ENCODE results near the gene CMIP. TPM values are rescaled to one million over a fixed set of nuclear protein-coding genes. Genes with fewer than 3 reads are reported as not detected.
A peak's percentile ranks its signal among the peaks of the same experiment; 100 is the strongest.

The CMIP gene
- total and polyA plus RNA-seq, 3 experiments from 2014 or later = 1.0 to 24.4 (median 23.6) TPM

DNA sequence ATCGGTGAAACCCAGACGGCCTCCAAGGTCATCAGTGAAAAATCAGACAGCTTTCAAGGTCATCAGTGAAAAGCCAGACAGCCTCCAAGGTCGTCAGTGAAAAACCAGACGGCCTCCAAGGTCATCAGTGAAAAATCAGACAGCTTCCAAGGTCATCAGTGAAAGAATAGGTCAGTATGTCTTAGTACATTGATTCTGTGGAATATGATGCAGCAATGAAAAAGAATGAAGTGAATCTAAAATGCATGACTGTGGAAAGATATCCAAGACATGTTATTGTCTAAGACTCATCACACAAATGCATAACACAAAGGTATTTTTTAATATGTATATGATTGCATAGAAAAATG, 72.5 kb downstream of the CMIP start:
- peak overlapping the region in 5 of 8 donors; percentile 63 to 93 (median 79) for H3K27ac Mint-ChIP-seq
- DNase-seq = no peak
- CTCF ChIA-PET = no interaction called here
- Histone ChIP-seq H3K4me3 (ENCODE audit: low read length) (no peak overlapping the region), H3K4me1 (ENCODE audit: insufficient read depth, low read length) (peaks cover 40% of the 10 kb centered on the region), H3K27ac (ENCODE audit: low read depth, low read length) (no peak overlapping the region), H3K27me3 (ENCODE audit: insufficient read depth, low read length, poor library complexity, severe bottlenecking) (no peaks in the 10 kb centered on the region), H3K9me3 (ENCODE audit: low read length) (no peaks in the 10 kb centered on the region), H3K36me3 (ENCODE audit: insufficient read depth, low read length) (no peaks in the 10 kb centered on the region)
- peaks cover 46 to 53% (median 47%) of the 10 kb centered on the region in 3 donors for H3K4me1 Mint-ChIP-seq
- peaks cover 0 to 5% of the 10 kb centered on the region in 2 donors for H3K27me3 Mint-ChIP-seq
- POLR2A ChIA-PET = no interaction called here
- no peak overlapping the region for H3K4me3 Mint-ChIP-seq
- H3K9me3 Mint-ChIP-seq = peaks cover 0 to 6% (median 0%) of the 10 kb centered on the region in 5 donors
- peaks cover 0 to 18% (median 0%) of the 10 kb centered on the region in 3 donors for H3K36me3 Mint-ChIP-seq

DNA sequence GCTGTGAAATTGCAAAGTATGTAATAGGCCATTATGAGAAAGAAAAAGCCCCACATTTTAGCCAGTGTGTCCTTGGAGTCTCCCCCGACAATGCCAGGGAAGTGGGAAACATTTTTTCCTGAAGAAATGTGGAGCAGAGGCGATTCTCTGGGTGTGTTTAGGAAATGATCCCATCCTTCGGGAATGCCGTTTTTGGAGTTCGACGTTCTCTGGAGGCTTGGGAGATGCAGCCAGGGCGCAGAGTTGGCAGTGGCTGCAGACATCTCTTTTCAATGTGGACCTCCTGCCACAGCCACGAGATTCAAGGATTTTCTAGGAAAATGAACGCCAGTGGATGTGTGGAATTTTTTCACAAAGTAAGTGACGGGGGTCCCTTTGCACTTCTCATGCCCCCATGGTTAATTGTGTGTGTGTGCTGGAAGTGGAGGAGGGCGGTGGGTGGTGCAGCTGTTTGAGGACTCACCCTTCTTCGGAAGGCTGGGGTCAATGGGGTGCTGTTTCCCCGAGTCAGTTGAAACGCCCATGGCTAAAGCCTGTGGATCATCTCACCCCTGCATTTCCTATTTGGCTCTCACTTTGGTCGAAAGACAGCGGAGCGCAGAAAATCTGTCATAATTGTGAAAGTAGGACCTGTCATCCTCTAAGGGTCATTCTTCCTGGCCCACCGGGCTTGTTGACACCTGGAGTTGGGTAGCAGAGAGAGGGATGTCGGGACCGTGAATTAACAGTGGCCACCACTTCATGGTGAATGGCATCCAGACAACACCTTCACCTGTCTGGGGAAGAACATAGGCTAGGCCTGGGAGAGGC, 73.2 kb downstream of the CMIP start:
- CTCF ChIA-PET = no interaction called here
- peaks cover 51 to 56% (median 52%) of the 10 kb centered on the region in 3 donors for H3K4me1 Mint-ChIP-seq
- no peaks in the 10 kb centered on the region for H3K36me3 ChIP-seq (ENCODE audit: insufficient read depth, low read length)
- peaks cover 0 to 6% (median 0%) of the 10 kb centered on the region in 5 donors for H3K9me3 Mint-ChIP-seq
- H3K27me3 ChIP-seq (ENCODE audit: insufficient read depth, low read length, poor library complexity, severe bottlenecking) = no peaks in the 10 kb centered on the region
- peak overlapping the region in 7 of 8 donors; percentile 46 to 93 (median 79) for H3K27ac Mint-ChIP-seq
- H3K36me3 Mint-ChIP-seq = peaks cover 0 to 18% (median 0%) of the 10 kb centered on the region in 3 donors
- peaks cover 46% of the 10 kb centered on the region for H3K4me1 ChIP-seq (ENCODE audit: insufficient read depth, low read length)
- DNase-seq = no peak
- POLR2A ChIA-PET = no interaction called here
- no peaks in the 10 kb centered on the region for H3K9me3 ChIP-seq (ENCODE audit: low read length)
- no peak overlapping the region for H3K4me3 Mint-ChIP-seq
- no peak overlapping the region for H3K27ac ChIP-seq (ENCODE audit: low read depth, low read length)
- no peak overlapping the region for H3K4me3 ChIP-seq (ENCODE audit: low read length)
- H3K27me3 Mint-ChIP-seq = peaks cover 0 to 6% of the 10 kb centered on the region in 2 donors

DNA sequence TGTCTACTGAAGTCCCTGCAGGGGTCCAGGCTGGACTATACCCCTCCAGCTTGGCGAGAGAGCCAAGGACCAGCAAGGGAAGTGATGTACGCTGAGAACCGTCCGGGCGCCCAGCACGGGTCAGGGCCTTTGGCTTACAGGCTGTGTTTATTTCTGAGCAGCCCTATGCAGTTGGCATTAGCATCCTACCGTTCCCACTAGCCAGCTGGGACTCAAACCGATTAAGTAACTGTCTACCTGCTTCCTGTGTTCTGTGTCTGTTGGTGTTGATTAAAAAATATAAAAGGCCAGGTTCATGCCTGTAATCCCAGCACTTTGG, 73.8 kb downstream of the CMIP start:
- Histone ChIP-seq H3K4me3 (ENCODE audit: low read length) (no peak overlapping the region), H3K36me3 (ENCODE audit: insufficient read depth, low read length) (no peaks in the 10 kb centered on the region), H3K27ac (ENCODE audit: low read depth, low read length) (no peak overlapping the region), H3K27me3 (ENCODE audit: insufficient read depth, low read length, poor library complexity, severe bottlenecking) (no peaks in the 10 kb centered on the region), H3K4me1 (ENCODE audit: insufficient read depth, low read length) (peaks cover 48% of the 10 kb centered on the region), H3K9me3 (ENCODE audit: low read length) (no peaks in the 10 kb centered on the region)
- DNase-seq = no peak
- peak overlapping the region in 7 of 8 donors; percentile 46 to 99 (median 79) for H3K27ac Mint-ChIP-seq
- ChIA-PET POLR2A (no interaction called here), CTCF (no interaction called here)
- peaks cover 0 to 4% (median 0%) of the 10 kb centered on the region in 5 donors for H3K9me3 Mint-ChIP-seq
- peaks cover 0 to 22% (median 0%) of the 10 kb centered on the region in 3 donors for H3K36me3 Mint-ChIP-seq
- no peak overlapping the region for H3K4me3 Mint-ChIP-seq
- H3K4me1 Mint-ChIP-seq = peaks cover 53 to 56% (median 53%) of the 10 kb centered on the region in 3 donors
- H3K27me3 Mint-ChIP-seq = peaks cover 0 to 6% of the 10 kb centered on the region in 2 donors

DNA sequence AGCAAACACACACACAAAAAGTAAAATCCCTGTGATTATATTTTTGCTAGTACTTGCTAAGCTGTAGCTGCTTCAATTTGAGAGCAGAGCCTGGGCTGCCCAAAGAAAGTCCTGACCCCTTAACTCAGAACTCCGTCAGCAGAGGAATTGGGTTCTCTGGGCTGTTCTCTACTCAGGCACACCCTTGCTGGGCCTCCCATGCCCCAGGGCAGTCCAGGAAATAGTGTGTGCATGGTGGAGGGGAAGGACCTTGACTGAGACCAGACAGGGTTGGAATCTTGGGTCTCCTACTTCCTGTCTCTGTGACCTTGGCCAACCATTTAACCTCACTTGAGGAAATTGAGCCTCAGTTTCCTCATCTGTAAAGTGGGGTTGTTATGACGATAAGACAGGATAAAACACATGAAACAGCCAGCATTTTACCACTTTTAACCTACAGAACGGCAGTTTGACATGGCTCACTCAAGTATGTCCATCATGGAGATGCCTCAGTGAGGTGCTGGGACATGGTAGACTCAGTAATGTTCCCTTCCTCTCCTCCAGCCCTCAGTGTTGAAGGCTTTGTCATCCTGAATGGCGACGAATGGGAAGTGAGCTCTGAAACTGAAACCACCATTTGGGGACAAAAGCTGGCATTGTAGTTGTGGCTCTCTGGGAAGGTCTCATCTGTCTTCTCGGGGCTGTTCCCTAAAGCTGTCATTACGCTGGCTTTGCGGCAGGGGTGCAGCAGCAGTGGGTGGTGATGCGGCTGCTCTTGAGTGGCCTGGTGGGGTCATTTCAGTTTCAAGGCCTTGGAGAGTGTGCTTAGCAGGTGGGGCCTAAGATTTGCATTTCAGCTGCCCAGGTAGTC, 74.9 kb downstream of the CMIP start:
- H3K4me1 ChIP-seq (ENCODE audit: insufficient read depth, low read length) = peaks cover 47% of the 10 kb centered on the region
- Mint-ChIP-seq H3K4me3 (peak overlapping the region in 3 of 7 donors; percentile 5 to 74 (median 23)), H3K9me3 (peaks cover 0 to 4% (median 0%) of the 10 kb centered on the region in 5 donors), H3K4me1 (peaks cover 52 to 56% (median 54%) of the 10 kb centered on the region in 3 donors), H3K27ac (peak overlapping the region; percentile 95 to 100 (median 99)), H3K36me3 (peaks cover 0 to 24% (median 0%) of the 10 kb centered on the region in 3 donors), H3K27me3 (peaks cover 0 to 6% of the 10 kb centered on the region in 2 donors)
- ChIA-PET CTCF (no interaction called here), POLR2A (no interaction called here)
- H3K9me3 ChIP-seq (ENCODE audit: low read length) = no peaks in the 10 kb centered on the region
- H3K36me3 ChIP-seq (ENCODE audit: insufficient read depth, low read length) = no peaks in the 10 kb centered on the region
- no peak overlapping the region for H3K4me3 ChIP-seq (ENCODE audit: low read length)
- DNase-seq = no peak
- peak overlapping the region; percentile 91 for H3K27ac ChIP-seq (ENCODE audit: low read depth, low read length)
- no peaks in the 10 kb centered on the region for H3K27me3 ChIP-seq (ENCODE audit: insufficient read depth, low read length, poor library complexity, severe bottlenecking)

DNA sequence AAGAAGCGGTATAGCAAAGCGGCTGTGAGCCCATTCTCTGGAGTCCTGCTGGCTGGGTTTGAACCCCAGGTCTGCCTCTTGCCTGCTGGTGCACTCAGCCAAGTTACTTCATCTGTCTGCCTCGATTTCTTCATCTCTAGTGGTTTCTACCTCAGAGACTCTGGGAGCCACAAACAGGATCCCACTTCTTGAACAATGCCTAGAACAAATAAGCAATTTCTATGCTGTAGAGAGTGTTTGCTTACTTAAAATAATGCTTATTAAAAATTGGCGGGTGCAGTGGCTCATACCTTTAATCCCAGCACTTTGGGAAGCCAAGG, 75.5 kb downstream of the CMIP start:
- Histone ChIP-seq H3K9me3 (ENCODE audit: low read length) (no peaks in the 10 kb centered on the region), H3K4me1 (ENCODE audit: insufficient read depth, low read length) (peaks cover 46% of the 10 kb centered on the region), H3K27me3 (ENCODE audit: insufficient read depth, low read length, poor library complexity, severe bottlenecking) (no peaks in the 10 kb centered on the region), H3K4me3 (ENCODE audit: low read length) (no peak overlapping the region), H3K36me3 (ENCODE audit: insufficient read depth, low read length) (no peaks in the 10 kb centered on the region), H3K27ac (ENCODE audit: low read depth, low read length) (peak overlapping the region; percentile 91)
- H3K9me3 Mint-ChIP-seq = peaks cover 0 to 4% (median 0%) of the 10 kb centered on the region in 5 donors
- no peak for DNase-seq
- peaks cover 52 to 58% (median 57%) of the 10 kb centered on the region in 3 donors for H3K4me1 Mint-ChIP-seq
- H3K36me3 Mint-ChIP-seq = peaks cover 0 to 24% (median 0%) of the 10 kb centered on the region in 3 donors
- ChIA-PET CTCF (no interaction called here), POLR2A (interaction anchor here (0.6 to 1.7 kb wide), 2 partner anchors 74 to 85 kb away, joined by 3 to 4 read pairs; no protein-coding TSS in a partner anchor)
- H3K27ac Mint-ChIP-seq = peak overlapping the region; percentile 95 to 100 (median 99)
- H3K4me3 Mint-ChIP-seq = peak overlapping the region in 3 of 7 donors; percentile 15 to 77 (median 66)
- peaks cover 0 to 6% of the 10 kb centered on the region in 2 donors for H3K27me3 Mint-ChIP-seq

DNA sequence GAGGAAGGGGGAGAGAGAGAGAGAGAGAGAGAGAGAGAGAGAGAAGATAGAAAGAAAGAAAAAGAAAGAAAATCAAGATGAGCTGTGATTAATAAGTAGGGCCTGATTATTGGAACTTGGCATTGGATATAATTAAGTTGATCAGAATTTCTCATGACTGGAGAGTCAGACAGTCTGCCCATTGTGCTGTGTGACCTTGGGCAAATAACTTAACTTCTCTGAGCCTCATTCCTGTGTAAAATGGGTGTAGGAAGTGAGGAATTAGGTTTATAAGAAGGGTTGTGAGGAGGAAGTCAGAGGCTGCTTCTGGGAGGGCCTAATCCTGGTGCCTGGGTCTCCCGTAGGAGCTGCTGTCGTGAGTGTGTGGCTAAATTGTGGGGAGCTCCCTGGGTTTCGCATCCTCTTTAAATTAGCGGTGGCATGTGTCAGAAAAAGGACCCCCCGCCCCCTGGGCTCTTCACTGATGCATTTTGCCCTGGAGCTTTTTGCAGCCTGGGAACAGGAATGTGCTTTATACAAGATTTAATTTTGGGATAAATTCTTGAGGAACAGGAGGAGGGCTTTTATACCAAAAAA, 76.0 kb downstream of the CMIP start:
- Mint-ChIP-seq H3K9me3 (peaks cover 0 to 4% (median 0%) of the 10 kb centered on the region in 5 donors), H3K27me3 (peaks cover 0 to 6% of the 10 kb centered on the region in 2 donors), H3K36me3 (peaks cover 0 to 22% (median 0%) of the 10 kb centered on the region in 3 donors), H3K4me1 (peaks cover 55 to 61% (median 61%) of the 10 kb centered on the region in 3 donors), H3K27ac (peak overlapping the region; percentile 95 to 100 (median 99)), H3K4me3 (peak overlapping the region; percentile 66 to 86 (median 77))
- ChIA-PET CTCF (interaction anchor here (0.6 to 1.3 kb wide), 3 partner anchors 47 to 177 kb away, joined by 3 read pairs; no protein-coding TSS in a partner anchor), POLR2A (interaction anchor here (0.6 to 2.3 kb wide), 4 partner anchors 51 to 96 kb away, joined by 3 to 7 read pairs (median 5); no protein-coding TSS in a partner anchor)
- H3K27ac ChIP-seq (ENCODE audit: low read depth, low read length) = peak overlapping the region; percentile 91
- H3K4me3 ChIP-seq (ENCODE audit: low read length) = no peak overlapping the region
- no peaks in the 10 kb centered on the region for H3K27me3 ChIP-seq (ENCODE audit: insufficient read depth, low read length, poor library complexity, severe bottlenecking)
- H3K4me1 ChIP-seq (ENCODE audit: insufficient read depth, low read length) = peaks cover 51% of the 10 kb centered on the region
- H3K9me3 ChIP-seq (ENCODE audit: low read length) = no peaks in the 10 kb centered on the region
- H3K36me3 ChIP-seq (ENCODE audit: insufficient read depth, low read length) = no peaks in the 10 kb centered on the region
- peak in 2 of 5 donors; percentile 16 to 23 for DNase-seq

DNA sequence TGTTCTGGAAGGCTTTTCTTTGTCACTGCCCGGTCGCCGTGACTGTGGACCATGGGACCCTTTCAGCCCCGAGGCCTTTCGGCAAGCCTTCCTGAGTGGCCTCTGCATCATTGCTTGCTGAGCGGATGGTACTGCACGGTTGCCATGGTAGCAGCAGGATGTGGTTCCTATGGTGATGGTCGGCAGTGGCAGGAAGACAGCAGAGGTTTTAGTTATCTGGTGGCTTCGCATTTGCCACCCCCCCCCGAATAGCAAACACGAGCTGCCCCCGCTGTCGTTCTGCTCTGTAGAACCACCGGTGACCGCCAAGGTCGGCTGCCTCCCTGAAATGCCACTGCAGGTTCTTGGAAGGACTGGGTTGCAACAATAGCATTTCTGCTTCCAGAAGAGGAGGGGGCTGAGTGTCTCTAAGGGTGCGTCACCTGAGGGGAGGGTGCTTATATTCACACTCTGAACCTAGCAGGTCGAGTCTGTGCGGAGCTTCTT, 76.6 kb downstream of the CMIP start:
- Mint-ChIP-seq H3K27ac (peak overlapping the region; percentile 95 to 100 (median 99)), H3K36me3 (peaks cover 0 to 19% (median 0%) of the 10 kb centered on the region in 3 donors), H3K9me3 (peaks cover 0 to 4% (median 0%) of the 10 kb centered on the region in 5 donors), H3K27me3 (peaks cover 0 to 6% of the 10 kb centered on the region in 2 donors), H3K4me3 (peak overlapping the region; percentile 66 to 86 (median 77)), H3K4me1 (peaks cover 60 to 67% (median 66%) of the 10 kb centered on the region in 3 donors)
- H3K4me1 ChIP-seq (ENCODE audit: insufficient read depth, low read length) = peaks cover 57% of the 10 kb centered on the region
- no peak overlapping the region for H3K4me3 ChIP-seq (ENCODE audit: low read length)
- peak; percentile 78 to 95 (median 80) for DNase-seq
- H3K9me3 ChIP-seq (ENCODE audit: low read length) = no peaks in the 10 kb centered on the region
- ChIA-PET CTCF (interaction anchor here (0.6 to 1.3 kb wide), 4 partner anchors 48 to 176 kb away, joined by 3 read pairs; no protein-coding TSS in a partner anchor), POLR2A (interaction anchor here (0.6 to 2.3 kb wide), 7 partner anchors 27 to 1949 kb away, joined by 3 to 7 read pairs (median 4); no protein-coding TSS in a partner anchor)
- H3K36me3 ChIP-seq (ENCODE audit: insufficient read depth, low read length) = no peaks in the 10 kb centered on the region
- H3K27ac ChIP-seq (ENCODE audit: low read depth, low read length) = peak overlapping the region; percentile 91
- H3K27me3 ChIP-seq (ENCODE audit: insufficient read depth, low read length, poor library complexity, severe bottlenecking) = no peaks in the 10 kb centered on the region

Data from CD8-positive, alpha-beta memory T cell (primary cell).